Keratinocyte (primary cell): Measurements from ENCODE around the gene STK24. TPM values are rescaled to one million over a fixed set of nuclear protein-coding genes. Genes with fewer than 3 reads are reported as not detected.
A peak's percentile ranks its signal among the peaks of the same experiment; 100 is the strongest.

Experiments
- DNase-seq: peaks from one replicate; pipeline ENCODE4 v3.0.0-alpha.2; 2011; ENCODE audit warnings: low read depth, missing footprints, low spot score
- FAIRE-seq: peaks from 2 replicates; lab custom pipeline; 2011; peaks lifted over from hg19 to GRCh38; lab: Jason Lieb, UNC
- H2AFZ ChIP-seq: 2 replicates; pipeline ENCODE4 v1.6.0; 2012; ENCODE audit warnings: low read length, control low read depth, inconsistent platforms; ENCODE audit not compliant: control insufficient read depth
- H3K27ac ChIP-seq: 2 replicates; pipeline ENCODE4 v1.5.1; 2011; ENCODE audit warnings: low read length; ENCODE audit not compliant: control insufficient read depth, insufficient read depth
- H3K27me3 ChIP-seq: 3 replicates; pipeline ENCODE4 v1.6.0; 2011; ENCODE audit warnings: low read length; ENCODE audit not compliant: control insufficient read depth, insufficient read depth; ENCODE audit errors: extremely low read depth
- H3K36me3 ChIP-seq, 2 experiments: 2 replicates in 1 of 2; 3 replicates in 1 of 2; pipeline ENCODE4 v1.5.1; 2011; ENCODE audit warnings: low read length in 2 of 2, mild to moderate bottlenecking in 1 of 2; ENCODE audit not compliant: control insufficient read depth in 2 of 2, insufficient read depth in 2 of 2; ENCODE audit errors: extremely low read depth in 1 of 2
- H3K4me1 ChIP-seq: 3 replicates; pipeline ENCODE4 v1.5.1; 2011; ENCODE audit warnings: low read length; ENCODE audit not compliant: control insufficient read depth, insufficient read depth; ENCODE audit errors: extremely low read depth
- H3K4me2 ChIP-seq: 3 replicates; pipeline ENCODE4 v1.6.0; 2011; ENCODE audit warnings: low read depth, low read length; ENCODE audit not compliant: control insufficient read depth, insufficient read depth; ENCODE audit errors: extremely low read depth
- H3K4me3 ChIP-seq, 3 experiments: fragments of 200-600 bp in 1 of 3; sonication (generic) in 1 of 3; 2 replicates in 2 of 3; 3 replicates in 1 of 3; pipeline ENCODE4 v1.5.1; 2011 to 2016; ENCODE audit warnings: low read length in 3 of 3, mild to moderate bottlenecking in 3 of 3, control low read depth in 2 of 3, inconsistent platforms in 1 of 3, low read depth in 1 of 3, mixed read lengths in 1 of 3, mixed run types in 1 of 3, moderate library complexity in 1 of 3; ENCODE audit not compliant: control insufficient read depth in 2 of 3, insufficient read depth in 2 of 3; ENCODE audit errors: extremely low read depth in 1 of 3
- H3K79me2 ChIP-seq: 2 replicates; pipeline ENCODE4 v1.6.0; 2012; ENCODE audit warnings: low read length; ENCODE audit not compliant: control insufficient read depth, insufficient read depth
- H3K9ac ChIP-seq: 3 replicates; pipeline ENCODE4 v1.6.0; 2011; ENCODE audit warnings: low read length; ENCODE audit not compliant: control insufficient read depth, insufficient read depth; ENCODE audit errors: extremely low read depth
- H3K9me1 ChIP-seq: 3 replicates; pipeline ENCODE4 v1.6.0; 2011; ENCODE audit warnings: low read length; ENCODE audit not compliant: control insufficient read depth, insufficient read depth; ENCODE audit errors: extremely low read depth
- H3K9me3 ChIP-seq: 2 replicates; pipeline ENCODE4 v1.5.1; 2012; ENCODE audit warnings: low read depth, low read length; ENCODE audit not compliant: control insufficient read depth
- H4K20me1 ChIP-seq: 3 replicates; pipeline ENCODE4 v1.6.0; 2011; ENCODE audit warnings: low read length; ENCODE audit not compliant: control insufficient read depth, insufficient read depth; ENCODE audit errors: extremely low read depth
- EZH2 ChIP-seq: IDR thresholded peaks from one replicate; pipeline ENCODE4 v1.6.1; 2012; ENCODE audit warnings: inconsistent platforms, mild to moderate bottlenecking, low read length, moderate library complexity
- dilution Hi-C: fragments of 300-500 bp; cut with MboI; formaldehyde crosslinking; loops from one replicate; pipeline ENCODE4 v1.7.0; 2020; ENCODE audit warnings: low sequenced_read_pairs; ENCODE audit not compliant: extremely low pct_ligation_motif_present
- polyA plus RNA-seq, 5 experiments: library from polyadenylated mRNA; depleted of rRNA in 3 of 5; stranded (reverse) in 3 of 5; stranded (forward) in 1 of 5; unstranded in 1 of 5; fragments of >200 nt; gene quantifications; 1 replicate in 1 of 5; 2 replicates in 3 of 5; 3 replicates in 1 of 5; pipeline versions ENCODE4 v1.2.1 to v1.2.3, GENCODE V29; 2011 to 2012; ENCODE audit warnings: missing spikeins in 2 of 5, low read depth in 1 of 5, low replicate concordance in 1 of 5
- TF ChIP-seq, protein P1 (sequence below), 3 experiments: IDR thresholded peaks in 1 of 3; conservative IDR thresholded peaks in 1 of 3; optimal IDR thresholded peaks in 1 of 3; 2 replicates in 2 of 3; 3 replicates in 1 of 3; pipeline versions ENCODE3 to v1.5.1; 2011; ENCODE audit warnings: low read length in 3 of 3, mild to moderate bottlenecking in 3 of 3, moderate library complexity in 2 of 3, control low read depth in 1 of 3, inconsistent platforms in 1 of 3; ENCODE audit not compliant: insufficient read depth in 2 of 3; ENCODE audit errors: extremely low read depth in 1 of 3

The STK24 gene
- polyA plus RNA-seq, 1 donor (not counting 4 experiments of a cell fraction or from before 2014, with no cell fraction given): 81.6 TPM

DNA sequence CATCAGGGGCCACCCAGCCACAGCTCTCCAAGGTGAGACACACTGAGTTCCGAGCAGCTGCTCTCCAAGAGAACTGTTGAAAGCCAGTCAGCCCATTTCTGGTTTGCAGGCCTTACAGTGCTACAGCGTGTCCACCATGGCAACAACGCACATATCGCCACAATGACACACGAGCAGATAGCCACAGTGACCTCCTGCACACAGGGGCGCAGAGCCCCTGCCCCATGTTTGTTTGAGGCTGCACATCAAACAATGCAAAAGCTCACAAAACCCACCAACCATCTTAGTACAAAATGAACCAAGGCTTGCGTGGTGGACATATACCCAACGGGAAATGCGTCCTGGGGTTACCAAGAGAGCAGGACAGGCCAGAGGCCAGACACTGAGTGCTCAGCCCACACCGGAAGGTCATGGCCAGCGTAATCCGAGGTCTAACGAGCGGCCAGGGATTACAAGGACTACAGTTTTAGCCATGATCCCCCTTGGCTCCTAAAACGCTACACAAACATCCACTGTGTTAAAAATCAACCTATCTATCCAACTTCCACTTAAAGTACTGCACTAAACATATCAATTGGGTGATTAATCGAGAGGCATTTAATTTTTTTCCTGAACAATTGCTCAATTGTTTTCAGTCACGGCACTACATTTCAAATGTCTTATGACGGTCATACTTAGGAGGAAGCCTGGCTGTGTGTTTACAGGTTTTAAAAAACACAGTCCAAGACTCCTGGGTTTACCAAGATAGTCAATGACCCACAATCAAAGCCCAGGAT lies 56.0 kb downstream of the STK24 start:
- TF ChIP-seq, protein P1, sequence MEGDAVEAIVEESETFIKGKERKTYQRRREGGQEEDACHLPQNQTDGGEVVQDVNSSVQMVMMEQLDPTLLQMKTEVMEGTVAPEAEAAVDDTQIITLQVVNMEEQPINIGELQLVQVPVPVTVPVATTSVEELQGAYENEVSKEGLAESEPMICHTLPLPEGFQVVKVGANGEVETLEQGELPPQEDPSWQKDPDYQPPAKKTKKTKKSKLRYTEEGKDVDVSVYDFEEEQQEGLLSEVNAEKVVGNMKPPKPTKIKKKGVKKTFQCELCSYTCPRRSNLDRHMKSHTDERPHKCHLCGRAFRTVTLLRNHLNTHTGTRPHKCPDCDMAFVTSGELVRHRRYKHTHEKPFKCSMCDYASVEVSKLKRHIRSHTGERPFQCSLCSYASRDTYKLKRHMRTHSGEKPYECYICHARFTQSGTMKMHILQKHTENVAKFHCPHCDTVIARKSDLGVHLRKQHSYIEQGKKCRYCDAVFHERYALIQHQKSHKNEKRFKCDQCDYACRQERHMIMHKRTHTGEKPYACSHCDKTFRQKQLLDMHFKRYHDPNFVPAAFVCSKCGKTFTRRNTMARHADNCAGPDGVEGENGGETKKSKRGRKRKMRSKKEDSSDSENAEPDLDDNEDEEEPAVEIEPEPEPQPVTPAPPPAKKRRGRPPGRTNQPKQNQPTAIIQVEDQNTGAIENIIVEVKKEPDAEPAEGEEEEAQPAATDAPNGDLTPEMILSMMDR (optimal IDR thresholded peaks at IDR 0.05 in 1 of 3, IDR thresholded peaks at IDR 0.05 in 1 of 3, conservative IDR thresholded peaks at IDR 0.05 in 1 of 3; ENCODE audit: extremely low read depth in 1 of 3, insufficient read depth in 2 of 3, low read length in 3 of 3): no peak
- TF ChIP-seq EZH2: no peak
- FAIRE-seq (no peak), DNase-seq (no peak)
- H3K27ac ChIP-seq: no peak overlapping the region
- H3K9me1 ChIP-seq: peaks cover 17% of the 10 kb centered on the region
- dilution Hi-C loops: no loop called here
- peaks cover 52% of the 10 kb centered on the region for H4K20me1 ChIP-seq
- no peak overlapping the region for H2AFZ ChIP-seq
- H3K4me2 ChIP-seq: no peak overlapping the region
- H3K27me3 ChIP-seq: no peaks in the 10 kb centered on the region
- H3K4me3 ChIP-seq: no peak overlapping the region
- H3K79me2 ChIP-seq: peaks cover 96% of the 10 kb centered on the region
- H3K9ac ChIP-seq: no peak overlapping the region
- H3K9me3 ChIP-seq: no peaks in the 10 kb centered on the region
- H3K36me3 ChIP-seq: peaks cover 5 to 17% of the 10 kb centered on the region in 2 experiments
- H3K4me1 ChIP-seq: peaks cover 7% of the 10 kb centered on the region

DNA sequence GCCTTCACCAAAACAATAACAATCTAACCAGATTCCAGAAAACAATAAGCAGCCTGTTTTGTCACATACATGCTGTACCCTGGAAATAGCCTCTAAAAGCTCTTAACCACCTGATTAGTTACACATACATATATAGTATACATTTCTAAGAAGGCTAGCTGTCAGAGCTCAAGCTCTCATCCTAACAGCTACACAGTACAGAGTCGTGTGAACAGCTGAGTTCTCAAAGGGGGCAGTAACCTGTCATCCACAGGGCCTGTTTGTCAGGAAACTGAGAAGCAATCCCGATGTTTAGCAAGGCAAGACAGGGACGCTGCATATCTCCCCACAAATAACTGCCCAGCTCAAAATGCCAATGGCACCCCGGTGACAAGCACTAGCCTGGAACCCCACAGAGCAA lies 56.9 kb downstream of the STK24 start:
- Histone ChIP-seq H3K27me3 (no peaks in the 10 kb centered on the region), H3K4me3 (no peak overlapping the region), H3K79me2 (peaks cover 96% of the 10 kb centered on the region), H4K20me1 (peaks cover 49% of the 10 kb centered on the region), H3K4me2 (no peak overlapping the region), H3K27ac (no peak overlapping the region), H3K4me1 (peaks cover 7% of the 10 kb centered on the region), H3K9ac (no peak overlapping the region), H3K9me3 (no peaks in the 10 kb centered on the region), H3K9me1 (peaks cover 17% of the 10 kb centered on the region), H3K36me3 (peaks cover 5 to 21% of the 10 kb centered on the region in 2 experiments), H2AFZ (no peak overlapping the region)
- dilution Hi-C loops: no loop called here
- DNase-seq: no peak
- TF ChIP-seq, protein P1 (optimal IDR thresholded peaks at IDR 0.05 in 1 of 3, IDR thresholded peaks at IDR 0.05 in 1 of 3, conservative IDR thresholded peaks at IDR 0.05 in 1 of 3; ENCODE audit: extremely low read depth in 1 of 3, insufficient read depth in 2 of 3, low read length in 3 of 3): no peak
- no peak for TF ChIP-seq EZH2
- peak; percentile 29 for FAIRE-seq
